ENCODE data around the gene CD99. TPM values are rescaled to one million over a fixed set of nuclear protein-coding genes. Genes with fewer than 3 reads are reported as not detected.

CD99 gene
- total RNA-seq, 1 donor from 2014 or later = 102 TPM

DNA sequence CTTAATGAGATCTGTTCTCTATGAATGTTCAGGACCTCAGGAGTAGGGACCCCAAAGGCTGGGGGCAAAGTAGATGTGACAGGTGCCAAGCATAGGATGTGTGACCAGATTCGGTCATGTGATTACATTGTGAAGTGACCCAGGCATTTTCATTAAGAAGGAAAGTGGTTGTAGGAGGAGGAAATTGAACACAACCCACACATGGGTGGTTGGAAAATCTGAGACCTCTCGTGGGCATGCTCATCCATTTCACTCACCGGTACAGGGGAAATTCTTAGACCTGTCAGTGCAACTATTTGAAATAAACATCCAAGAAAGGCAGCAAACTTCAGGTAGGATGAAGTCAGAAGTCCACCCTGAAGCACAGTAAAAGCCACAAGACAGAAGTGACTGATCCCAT, 43.5 kb upstream of the CD99 start:
- CTCF ChIA-PET = no interaction called here
- intact Hi-C loops (cut with micrococcal nuclease) = no loop called here
- H3K27me3 Mint-ChIP-seq = no peaks in the 10 kb centered on the region
- POLR2A ChIA-PET = no interaction called here
- no peaks in the 10 kb centered on the region for H3K9me3 Mint-ChIP-seq
- H3K27ac Mint-ChIP-seq = no peak overlapping the region
- ATAC-seq (ENCODE audit: low read depth) (no peak), DNase-seq (no peak)
- H3K36me3 Mint-ChIP-seq (ENCODE audit: low read depth) = peaks cover 17% of the 10 kb centered on the region
- H3K4me1 Mint-ChIP-seq = no peaks in the 10 kb centered on the region
- no peak overlapping the region for H3K4me3 Mint-ChIP-seq
- TF ChIP-seq, protein P1, sequence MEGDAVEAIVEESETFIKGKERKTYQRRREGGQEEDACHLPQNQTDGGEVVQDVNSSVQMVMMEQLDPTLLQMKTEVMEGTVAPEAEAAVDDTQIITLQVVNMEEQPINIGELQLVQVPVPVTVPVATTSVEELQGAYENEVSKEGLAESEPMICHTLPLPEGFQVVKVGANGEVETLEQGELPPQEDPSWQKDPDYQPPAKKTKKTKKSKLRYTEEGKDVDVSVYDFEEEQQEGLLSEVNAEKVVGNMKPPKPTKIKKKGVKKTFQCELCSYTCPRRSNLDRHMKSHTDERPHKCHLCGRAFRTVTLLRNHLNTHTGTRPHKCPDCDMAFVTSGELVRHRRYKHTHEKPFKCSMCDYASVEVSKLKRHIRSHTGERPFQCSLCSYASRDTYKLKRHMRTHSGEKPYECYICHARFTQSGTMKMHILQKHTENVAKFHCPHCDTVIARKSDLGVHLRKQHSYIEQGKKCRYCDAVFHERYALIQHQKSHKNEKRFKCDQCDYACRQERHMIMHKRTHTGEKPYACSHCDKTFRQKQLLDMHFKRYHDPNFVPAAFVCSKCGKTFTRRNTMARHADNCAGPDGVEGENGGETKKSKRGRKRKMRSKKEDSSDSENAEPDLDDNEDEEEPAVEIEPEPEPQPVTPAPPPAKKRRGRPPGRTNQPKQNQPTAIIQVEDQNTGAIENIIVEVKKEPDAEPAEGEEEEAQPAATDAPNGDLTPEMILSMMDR (IDR thresholded peaks at IDR 0.05) = no peak

DNA sequence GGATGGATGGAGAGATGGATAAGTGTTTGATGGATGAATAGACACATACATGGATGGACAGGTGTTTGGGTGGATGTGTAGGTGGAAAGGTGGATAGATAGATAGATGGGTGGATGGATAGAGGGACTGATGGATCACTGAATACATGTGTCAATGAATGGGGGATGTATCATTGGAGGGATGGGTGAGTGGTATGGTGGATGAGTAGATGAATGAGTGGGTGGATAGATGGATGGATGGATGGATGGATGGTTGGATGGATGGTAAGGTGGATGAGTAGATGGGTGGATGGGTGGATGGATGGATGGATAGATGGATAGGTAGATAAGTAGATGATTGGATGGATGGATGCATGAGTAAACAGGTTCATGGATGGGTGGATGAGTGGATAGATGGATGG, 41.1 kb upstream of the CD99 start:
- ATAC-seq (ENCODE audit: low read depth) = no peak
- Mint-ChIP-seq H3K27ac (no peak overlapping the region), H3K4me1 (no peaks in the 10 kb centered on the region), H3K4me3 (no peak overlapping the region), H3K36me3 (ENCODE audit: low read depth) (peaks cover 21% of the 10 kb centered on the region), H3K9me3 (no peaks in the 10 kb centered on the region), H3K27me3 (no peaks in the 10 kb centered on the region)
- TF ChIP-seq, protein P1 (IDR thresholded peaks at IDR 0.05) = no peak
- intact Hi-C loops (cut with micrococcal nuclease) = no loop called here
- CTCF ChIA-PET = no interaction called here
- POLR2A ChIA-PET = no interaction called here
- DNase-seq = no peak

DNA sequence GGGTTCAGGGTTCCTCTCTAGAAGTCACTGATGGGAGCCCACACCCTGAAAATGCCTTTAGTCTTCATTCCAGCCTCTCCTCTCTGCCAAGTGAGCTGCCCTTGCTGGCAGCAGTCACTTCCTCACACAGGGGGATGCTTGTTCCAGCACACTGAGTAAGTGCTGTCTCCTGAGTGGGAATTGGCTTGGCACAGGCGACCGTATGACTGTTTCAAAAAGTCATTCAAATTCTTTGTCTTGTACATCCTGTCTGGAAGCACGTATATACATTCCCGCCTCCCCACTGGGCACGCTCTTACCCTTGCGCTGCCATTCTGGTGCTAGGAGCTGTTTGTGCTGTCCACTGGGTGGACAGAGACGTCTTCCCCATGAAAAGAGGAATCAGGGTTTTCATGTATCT, 40.2 kb upstream of the CD99 start:
- ChIA-PET CTCF (no interaction called here), POLR2A (no interaction called here)
- H3K4me3 Mint-ChIP-seq = no peak overlapping the region
- H3K9me3 Mint-ChIP-seq = no peaks in the 10 kb centered on the region
- intact Hi-C loops (cut with micrococcal nuclease) = no loop called here
- H3K4me1 Mint-ChIP-seq = no peaks in the 10 kb centered on the region
- TF ChIP-seq, protein P1 (IDR thresholded peaks at IDR 0.05) = no peak
- DNase-seq = no peak
- no peak overlapping the region for H3K27ac Mint-ChIP-seq
- no peaks in the 10 kb centered on the region for H3K27me3 Mint-ChIP-seq
- peaks cover 21% of the 10 kb centered on the region for H3K36me3 Mint-ChIP-seq (ENCODE audit: low read depth)
- ATAC-seq (ENCODE audit: low read depth) = no peak

DNA sequence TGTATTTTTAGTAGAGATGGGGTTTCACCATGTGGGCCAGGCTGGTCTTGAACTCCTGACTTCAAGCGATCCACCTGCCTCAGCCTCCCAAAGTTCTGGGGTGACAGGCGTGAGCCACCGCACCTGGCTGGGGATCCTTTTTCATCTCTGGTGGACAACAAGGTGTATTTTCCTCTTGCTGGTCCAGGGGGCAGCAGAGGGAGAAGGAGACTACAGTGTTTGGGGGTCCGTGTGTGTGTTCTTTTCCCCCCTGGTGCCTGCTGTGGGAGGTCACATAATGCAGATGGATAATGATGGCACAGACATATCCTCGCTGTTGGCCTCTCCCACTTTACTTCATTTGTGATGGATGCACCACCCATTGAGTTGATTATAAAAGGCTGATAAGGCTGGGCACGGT, 39.0 kb upstream of the CD99 start:
- intact Hi-C loops (cut with micrococcal nuclease) = no loop called here
- ChIA-PET CTCF (no interaction called here), POLR2A (no interaction called here)
- no peaks in the 10 kb centered on the region for H3K4me1 Mint-ChIP-seq
- H3K27me3 Mint-ChIP-seq = no peaks in the 10 kb centered on the region
- no peak for ATAC-seq (ENCODE audit: low read depth)
- no peaks in the 10 kb centered on the region for H3K9me3 Mint-ChIP-seq
- DNase-seq = no peak
- H3K36me3 Mint-ChIP-seq (ENCODE audit: low read depth) = peaks cover 17% of the 10 kb centered on the region
- H3K4me3 Mint-ChIP-seq = no peak overlapping the region
- TF ChIP-seq, protein P1 (IDR thresholded peaks at IDR 0.05) = no peak
- no peak overlapping the region for H3K27ac Mint-ChIP-seq

DNA sequence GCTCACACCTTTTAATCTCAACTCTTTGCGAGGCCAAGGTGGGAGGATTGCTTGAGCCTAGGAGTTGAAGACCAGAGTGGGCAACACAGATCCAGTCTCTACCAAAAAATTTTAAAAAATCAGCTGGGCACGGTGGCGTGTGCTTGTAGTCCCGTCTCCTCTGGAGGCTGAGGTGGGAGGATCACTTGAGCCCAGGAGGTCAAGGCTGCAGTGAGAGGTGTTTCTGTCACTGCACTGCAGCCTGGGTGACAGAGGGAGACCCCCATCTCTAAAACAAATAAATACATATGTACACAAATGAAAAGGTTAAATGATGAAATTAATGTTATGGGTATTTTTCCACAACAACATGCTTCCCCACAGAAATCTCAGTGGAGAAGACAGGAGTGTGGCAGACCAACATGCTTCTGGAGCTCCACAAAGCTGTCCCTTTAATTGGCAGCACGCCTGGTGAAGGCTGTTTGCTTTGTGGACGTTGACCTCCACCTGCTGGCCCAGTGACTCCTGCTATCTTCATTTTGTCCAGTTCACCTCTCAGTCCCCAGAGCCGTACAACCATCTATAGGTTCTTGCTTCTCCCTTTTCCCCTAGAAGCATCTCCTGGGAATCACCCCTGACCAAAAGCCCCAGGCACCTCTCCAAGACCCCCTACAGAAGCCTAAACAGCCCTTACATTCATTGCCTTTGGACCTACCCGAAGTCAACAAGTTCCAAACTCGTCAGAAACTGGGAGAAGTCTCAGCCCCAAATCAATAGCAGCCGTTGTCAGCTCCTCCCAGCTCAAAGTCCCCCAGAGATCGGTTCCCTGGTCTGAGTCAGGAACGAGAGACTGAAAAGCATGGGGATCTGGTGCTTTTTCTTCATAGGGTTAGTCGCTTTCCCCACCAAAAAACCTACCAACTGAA, 36.4 kb upstream of the CD99 start:
- no peak for DNase-seq
- H3K27ac Mint-ChIP-seq = no peak overlapping the region
- H3K4me3 Mint-ChIP-seq = no peak overlapping the region
- H3K4me1 Mint-ChIP-seq = peaks cover 6% of the 10 kb centered on the region
- CTCF ChIA-PET = no interaction called here
- intact Hi-C loops (cut with micrococcal nuclease) = loop anchor here (5.0 kb wide), 1 partner anchor 53 kb away; no protein-coding TSS in a partner anchor
- H3K27me3 Mint-ChIP-seq = no peaks in the 10 kb centered on the region
- POLR2A ChIA-PET = no interaction called here
- ATAC-seq (ENCODE audit: low read depth) = no peak
- no peaks in the 10 kb centered on the region for H3K9me3 Mint-ChIP-seq
- TF ChIP-seq, protein P1 (IDR thresholded peaks at IDR 0.05) = no peak
- peaks cover 6% of the 10 kb centered on the region for H3K36me3 Mint-ChIP-seq (ENCODE audit: low read depth)
